ENCODE results near the gene RRBP1. TPM values are rescaled to one million over a fixed set of nuclear protein-coding genes. Genes with fewer than 3 reads are reported as not detected.

Gene RRBP1
- total RNA-seq, 2 experiments from 2014 or later = 26.4 to 27.2 TPM

GRCh38 chr20:17706632-17707031, 24.6 kb upstream of the RRBP1 start:
- Histone ChIP-seq H3K27ac (ENCODE audit: low read depth in 1 of 2, low read length in 2 of 2) (no peak overlapping the region), H3K9me3 (ENCODE audit: control insufficient read depth in 1 of 2, insufficient read depth in 1 of 2, low read length in 2 of 2) (no peaks in the 10 kb centered on the region), H3K36me3 (ENCODE audit: insufficient read depth, low read length) (no peaks in the 10 kb centered on the region), H3K27me3 (ENCODE audit: control insufficient read depth in 1 of 2, insufficient read depth in 2 of 2, low read length in 2 of 2) (no peaks in the 10 kb centered on the region), H3K4me3 (ENCODE audit: low read length) (no peak overlapping the region), H3K4me1 (ENCODE audit: insufficient read depth, low read length) (no peaks in the 10 kb centered on the region)
- H3K27ac Mint-ChIP-seq = no peak overlapping the region
- DNase-seq (no peak), ATAC-seq (ENCODE audit: poor library complexity) (no peak)
- no peak for TF ChIP-seq CTCF (IDR thresholded peaks at IDR 0.05)
- H3K4me3 Mint-ChIP-seq = no peak overlapping the region
- no peaks in the 10 kb centered on the region for H3K4me1 Mint-ChIP-seq (ENCODE audit: low read depth)
- ChIA-PET POLR2A (no interaction called here), CTCF (no interaction called here)
- no peaks in the 10 kb centered on the region for H3K9me3 Mint-ChIP-seq
- no peaks in the 10 kb centered on the region for H3K27me3 Mint-ChIP-seq
- no peaks in the 10 kb centered on the region for H3K36me3 Mint-ChIP-seq (ENCODE audit: low read depth)
- intact Hi-C loops (cut with DNase I, micrococcal nuclease) = no loop called here

GRCh38 chr20:17705916-17706315, 23.9 kb upstream of the RRBP1 start:
- no peaks in the 10 kb centered on the region for H3K4me1 Mint-ChIP-seq (ENCODE audit: low read depth)
- CTCF ChIA-PET = no interaction called here

GRCh38 chr20:17704589-17705317, 22.7 kb upstream of the RRBP1 start:
- no peaks in the 10 kb centered on the region for H3K27me3 ChIP-seq (ENCODE audit: control insufficient read depth in 1 of 2, insufficient read depth in 2 of 2, low read length in 2 of 2)
- Mint-ChIP-seq H3K27me3 (no peaks in the 10 kb centered on the region), H3K27ac (no peak overlapping the region), H3K36me3 (ENCODE audit: low read depth) (no peaks in the 10 kb centered on the region), H3K4me1 (ENCODE audit: low read depth) (no peaks in the 10 kb centered on the region), H3K4me3 (no peak overlapping the region), H3K9me3 (no peaks in the 10 kb centered on the region)
- H3K4me1 ChIP-seq (ENCODE audit: insufficient read depth, low read length) = no peaks in the 10 kb centered on the region
- CTCF ChIA-PET = no interaction called here
- no peaks in the 10 kb centered on the region for H3K9me3 ChIP-seq (ENCODE audit: control insufficient read depth in 1 of 2, insufficient read depth in 1 of 2, low read length in 2 of 2)
- DNase-seq (no peak), ATAC-seq (ENCODE audit: poor library complexity) (no peak)
- H3K4me3 ChIP-seq (ENCODE audit: low read length) = no peak overlapping the region
- no peaks in the 10 kb centered on the region for H3K36me3 ChIP-seq (ENCODE audit: insufficient read depth, low read length)
- no peak for TF ChIP-seq CTCF (IDR thresholded peaks at IDR 0.05)
- no peak overlapping the region for H3K27ac ChIP-seq (ENCODE audit: low read depth in 1 of 2, low read length in 2 of 2)
- POLR2A ChIA-PET = no interaction called here
- intact Hi-C loops (cut with DNase I, micrococcal nuclease) = no loop called here

More at GRCh38 chr20:17705916-17706315, 23.9 kb upstream of the RRBP1 start:
- POLR2A ChIA-PET = no interaction called here
- no peaks in the 10 kb centered on the region for H3K4me1 ChIP-seq (ENCODE audit: insufficient read depth, low read length)
- Mint-ChIP-seq H3K4me3 (no peak overlapping the region), H3K27ac (no peak overlapping the region), H3K9me3 (no peaks in the 10 kb centered on the region), H3K27me3 (no peaks in the 10 kb centered on the region), H3K36me3 (ENCODE audit: low read depth) (no peaks in the 10 kb centered on the region)
- TF ChIP-seq CTCF (IDR thresholded peaks at IDR 0.05) = no peak
- no peak overlapping the region for H3K27ac ChIP-seq (ENCODE audit: low read depth in 1 of 2, low read length in 2 of 2)
- no peaks in the 10 kb centered on the region for H3K9me3 ChIP-seq (ENCODE audit: control insufficient read depth in 1 of 2, insufficient read depth in 1 of 2, low read length in 2 of 2)
- intact Hi-C loops (cut with DNase I, micrococcal nuclease) = no loop called here
- ATAC-seq (ENCODE audit: poor library complexity) (no peak), DNase-seq (no peak)
- no peaks in the 10 kb centered on the region for H3K27me3 ChIP-seq (ENCODE audit: control insufficient read depth in 1 of 2, insufficient read depth in 2 of 2, low read length in 2 of 2)
- H3K36me3 ChIP-seq (ENCODE audit: insufficient read depth, low read length) = no peaks in the 10 kb centered on the region
- H3K4me3 ChIP-seq (ENCODE audit: low read length) = no peak overlapping the region
